ENCODE results near the gene NME8.
A peak's percentile ranks its signal among the peaks of the same experiment; 100 is the strongest.

DNA sequence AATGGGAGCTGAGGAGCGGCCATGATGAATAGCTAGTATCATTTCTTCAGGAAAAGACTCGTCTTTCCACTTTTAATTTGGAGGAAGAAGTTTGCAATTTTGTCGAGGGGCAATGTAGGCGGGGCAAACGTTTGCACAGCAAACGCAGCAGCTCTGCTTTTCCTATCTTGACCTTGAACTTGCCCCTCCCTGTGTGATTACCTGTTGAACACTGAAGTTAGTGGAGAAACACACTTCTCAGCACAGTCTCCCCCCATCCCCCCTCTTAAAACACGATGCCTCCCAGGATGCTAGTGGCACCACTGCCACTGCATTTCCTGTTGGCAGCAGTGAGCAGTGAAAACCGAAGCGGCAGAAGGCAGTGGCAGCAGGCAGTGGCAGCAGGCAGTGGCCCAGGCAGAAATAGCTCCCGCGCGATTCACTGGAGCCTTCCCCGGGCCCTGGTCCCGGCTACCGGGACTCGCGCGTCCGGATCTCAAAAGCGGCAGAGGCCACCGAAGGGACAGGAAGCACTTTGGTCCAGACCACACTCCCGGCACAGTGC lies 72.0 kb downstream of the NME8 start, which contains the start of gene EPDR1:
- TF ChIP-seq, protein P1, sequence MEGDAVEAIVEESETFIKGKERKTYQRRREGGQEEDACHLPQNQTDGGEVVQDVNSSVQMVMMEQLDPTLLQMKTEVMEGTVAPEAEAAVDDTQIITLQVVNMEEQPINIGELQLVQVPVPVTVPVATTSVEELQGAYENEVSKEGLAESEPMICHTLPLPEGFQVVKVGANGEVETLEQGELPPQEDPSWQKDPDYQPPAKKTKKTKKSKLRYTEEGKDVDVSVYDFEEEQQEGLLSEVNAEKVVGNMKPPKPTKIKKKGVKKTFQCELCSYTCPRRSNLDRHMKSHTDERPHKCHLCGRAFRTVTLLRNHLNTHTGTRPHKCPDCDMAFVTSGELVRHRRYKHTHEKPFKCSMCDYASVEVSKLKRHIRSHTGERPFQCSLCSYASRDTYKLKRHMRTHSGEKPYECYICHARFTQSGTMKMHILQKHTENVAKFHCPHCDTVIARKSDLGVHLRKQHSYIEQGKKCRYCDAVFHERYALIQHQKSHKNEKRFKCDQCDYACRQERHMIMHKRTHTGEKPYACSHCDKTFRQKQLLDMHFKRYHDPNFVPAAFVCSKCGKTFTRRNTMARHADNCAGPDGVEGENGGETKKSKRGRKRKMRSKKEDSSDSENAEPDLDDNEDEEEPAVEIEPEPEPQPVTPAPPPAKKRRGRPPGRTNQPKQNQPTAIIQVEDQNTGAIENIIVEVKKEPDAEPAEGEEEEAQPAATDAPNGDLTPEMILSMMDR (IDR thresholded peaks at IDR 0.05; ENCODE audit: insufficient read depth, low read length) = peak; percentile 4
- no peak for TF ChIP-seq GABPA (IDR thresholded peaks at IDR 0.05; ENCODE audit: low read depth)
